ENCODE data around the gene ANKRD17.

Gene ANKRD17

DNA sequence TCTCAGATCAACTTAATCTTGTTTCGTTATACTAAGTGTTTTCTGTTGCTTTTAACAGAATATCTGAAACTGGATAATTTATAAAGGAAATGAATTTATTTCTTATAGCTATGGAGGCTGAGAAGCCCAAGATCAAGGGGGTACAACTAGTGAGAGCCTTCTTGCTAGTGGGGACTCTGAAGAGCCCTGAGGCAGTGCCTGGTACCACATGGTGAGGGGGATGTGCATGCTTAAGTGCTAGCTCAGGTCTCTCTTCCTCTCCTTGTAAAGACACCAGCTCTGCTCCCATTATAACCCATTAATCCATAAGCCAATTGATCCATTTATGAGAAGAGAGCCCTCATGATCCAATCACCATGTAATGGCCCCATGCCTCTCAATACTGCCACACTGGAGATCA lies 207.0 kb downstream of the ANKRD17 start:
- DNase-seq (ENCODE audit: low spot score): no peak

DNA sequence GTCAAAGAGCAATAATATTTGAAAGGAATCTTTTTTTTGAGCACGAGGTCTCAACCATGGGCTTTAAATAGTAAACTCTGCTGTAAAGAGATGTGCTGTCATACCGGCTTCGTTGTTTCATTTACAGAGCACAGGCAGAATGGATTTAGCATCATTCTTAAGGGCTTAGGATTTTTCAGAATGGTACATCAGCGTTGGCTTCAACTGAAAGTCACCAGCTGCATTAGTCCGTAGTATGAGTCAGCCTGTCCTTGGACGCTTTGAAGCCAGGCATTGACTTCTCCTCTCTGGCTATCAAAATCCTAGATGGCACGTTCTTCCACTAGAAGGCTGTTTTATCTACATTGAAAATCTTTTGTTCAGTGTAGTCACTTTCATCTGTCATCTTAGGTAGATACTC lies 212.7 kb downstream of the ANKRD17 start:
- DNase-seq (ENCODE audit: low spot score): no peak

DNA sequence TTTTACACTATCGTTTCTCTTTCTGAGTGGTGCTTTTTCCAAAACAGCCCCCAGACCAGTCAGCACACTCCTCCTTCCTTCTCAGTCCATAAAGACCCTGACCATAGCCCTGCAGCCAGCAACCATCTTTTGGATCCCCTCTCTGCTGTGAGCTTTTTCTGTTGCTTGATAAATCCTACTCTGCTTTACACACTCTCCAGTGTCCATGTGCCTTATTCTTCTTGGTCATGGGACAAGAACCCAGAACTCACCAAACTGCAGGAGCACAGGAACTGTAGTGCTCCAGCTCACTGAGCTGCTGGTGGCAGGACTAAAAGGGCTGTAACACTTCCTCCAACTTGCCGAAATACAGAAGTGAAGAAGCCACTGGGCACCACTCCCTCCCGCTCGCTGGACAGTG lies 221.5 kb downstream of the ANKRD17 start:
- no peak for DNase-seq (ENCODE audit: low spot score)

DNA sequence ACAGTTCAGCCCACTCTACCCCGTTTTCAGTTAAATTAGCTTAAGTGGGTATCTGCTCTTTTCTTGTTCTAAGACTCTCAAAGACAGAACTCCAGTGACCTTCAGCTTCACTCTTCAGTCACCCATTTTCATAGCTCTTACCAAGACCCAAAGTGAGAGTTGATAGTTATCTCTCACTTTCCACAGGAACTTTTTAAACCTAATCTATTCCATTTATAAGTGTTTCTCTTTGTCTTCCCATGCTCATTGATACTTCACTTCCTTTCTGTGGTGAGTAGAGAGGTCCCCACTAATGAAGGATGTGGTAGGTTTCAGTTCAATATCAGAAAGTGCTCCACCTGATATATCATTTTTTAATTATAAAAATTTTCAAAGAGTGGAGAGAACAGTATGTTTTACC lies 222.5 kb downstream of the ANKRD17 start:
- DNase-seq (ENCODE audit: low spot score): no peak

DNA sequence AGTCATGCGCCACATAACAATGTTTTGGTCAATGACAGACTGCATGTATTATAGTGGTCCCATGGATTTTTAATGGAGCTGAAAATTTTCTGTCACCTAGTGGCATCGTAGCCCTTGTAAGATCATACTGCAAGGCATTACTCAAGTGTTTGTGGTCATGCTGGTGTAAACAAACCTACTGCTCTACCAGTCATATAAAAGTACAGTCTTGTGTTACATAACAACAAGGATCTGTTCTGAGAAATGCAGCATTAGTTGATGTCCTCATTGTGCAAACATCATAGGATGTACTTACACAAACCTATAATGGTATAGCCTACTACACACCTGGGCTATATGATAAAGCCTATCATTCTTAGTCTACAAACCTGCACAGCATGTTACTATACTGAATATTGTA lies 223.7 kb downstream of the ANKRD17 start:
- no peak for DNase-seq (ENCODE audit: low spot score)

DNA sequence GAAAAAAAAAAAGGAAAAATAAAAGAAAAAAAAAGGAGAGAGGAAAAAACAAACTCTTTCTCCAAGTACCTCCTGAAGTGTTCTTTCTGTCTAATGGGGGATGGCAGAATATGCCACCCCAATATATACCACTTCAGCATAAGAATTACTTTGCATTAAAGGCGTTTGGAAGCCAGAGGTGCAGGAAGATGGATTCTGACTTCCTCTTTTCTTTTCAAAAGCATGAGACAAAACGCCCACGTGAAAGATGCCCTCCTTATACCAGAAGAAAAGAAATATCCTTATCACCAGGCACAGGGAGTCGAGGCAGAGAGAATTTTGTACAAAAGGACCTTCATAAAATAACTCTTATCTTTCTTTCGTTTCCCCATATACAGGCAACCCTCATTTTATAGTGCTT lies 230.0 kb downstream of the ANKRD17 start:
- no peak for DNase-seq (ENCODE audit: low spot score)
